GM23338 (cell line): ENCODE data around the gene RBM24. TPM values are rescaled to one million over a fixed set of nuclear protein-coding genes. Genes with fewer than 3 reads are reported as not detected.

ENCODE experiments used
- ATAC-seq: fragments of 200-7000 bp; cut with Tn5 transposase; 3 replicates; pipeline ENCODE4 v1.9.1; 2020
- DNase-seq: peaks from one replicate; pipeline ENCODE4 v3.0.0-alpha.2; 2015; ENCODE audit warnings: low spot score
- H2AFZ ChIP-seq: fragments of 200-600 bp; sonication (generic); 2 replicates; pipeline ENCODE4 v1.8.0; 2016; ENCODE audit warnings: antibody characterized with exemption, mild to moderate bottlenecking, moderate library complexity
- H3F3A ChIP-seq: fragments of 200-600 bp; sonication (generic); replicated peaks from 2 replicates; pipeline ENCODE4 v1.8.0; 2017; ENCODE audit warnings: antibody characterized with exemption, mixed run types, low read depth
- H3K27ac ChIP-seq: fragments of 200-600 bp; sonication (generic); 2 replicates; pipeline ENCODE4 v1.6.1; 2016; ENCODE audit warnings: low read depth
- H3K27me3 ChIP-seq: fragments of 200-600 bp; sonication (generic); 2 replicates; pipeline ENCODE4 v1.8.0; 2016; ENCODE audit warnings: mild to moderate bottlenecking, mixed run types, moderate library complexity; ENCODE audit not compliant: insufficient read depth
- H3K36me3 ChIP-seq: fragments of 200-600 bp; sonication (generic); 2 replicates; pipeline ENCODE4 v1.8.0; 2016; ENCODE audit warnings: mild to moderate bottlenecking; ENCODE audit not compliant: insufficient read depth
- H3K4me1 ChIP-seq: fragments of 200-600 bp; sonication (generic); 2 replicates; pipeline ENCODE4 v1.8.0; 2016; ENCODE audit warnings: mild to moderate bottlenecking, moderate library complexity; ENCODE audit not compliant: insufficient read depth
- H3K4me2 ChIP-seq: fragments of 200-600 bp; sonication (generic); 2 replicates; pipeline ENCODE4 v1.7.1; 2017; ENCODE audit warnings: mixed run types
- H3K4me3 ChIP-seq: fragments of 200-600 bp; sonication (generic); 2 replicates; pipeline ENCODE4 v1.6.1; 2016; ENCODE audit warnings: mixed run types
- H3K79me2 ChIP-seq: fragments of 200-600 bp; sonication (generic); replicated peaks from 2 replicates; pipeline ENCODE4 v1.8.0; 2017; ENCODE audit warnings: mild to moderate bottlenecking; ENCODE audit not compliant: insufficient read depth
- H3K9me2 ChIP-seq: fragments of 200-600 bp; sonication (generic); 2 replicates; pipeline ENCODE4 v1.8.0; 2017; ENCODE audit not compliant: insufficient read depth
- H4K20me1 ChIP-seq: fragments of 200-600 bp; sonication (generic); replicated peaks from 2 replicates; pipeline ENCODE4 v1.8.0; 2017; ENCODE audit warnings: mild to moderate bottlenecking; ENCODE audit not compliant: insufficient read depth
- H3K27ac Mint-ChIP-seq: 2 replicates; pipeline ENCODE4 v1.8.0; 2020; ENCODE audit warnings: inconsistent platforms, mild to moderate bottlenecking, moderate library complexity, mixed read lengths
- H3K27me3 Mint-ChIP-seq: 3 replicates; pipeline ENCODE4 v1.8.0; 2022; ENCODE audit warnings: low read depth, mild to moderate bottlenecking, moderate library complexity, mixed read lengths, inconsistent platforms; ENCODE audit not compliant: insufficient read depth, poor library complexity
- H3K36me3 Mint-ChIP-seq: 3 replicates; pipeline ENCODE4 v1.8.0; 2021; ENCODE audit warnings: low read depth, mild to moderate bottlenecking, inconsistent platforms, moderate library complexity, mixed read lengths
- H3K4me1 Mint-ChIP-seq: 3 replicates; pipeline ENCODE4 v1.8.0; 2020; ENCODE audit warnings: mild to moderate bottlenecking, inconsistent platforms, mixed read lengths
- H3K4me3 Mint-ChIP-seq: 3 replicates; pipeline ENCODE4 v1.8.0; 2021; ENCODE audit warnings: moderate library complexity, mild to moderate bottlenecking, inconsistent platforms, mixed read lengths
- H3K9me3 Mint-ChIP-seq: 3 replicates; pipeline ENCODE4 v1.8.0; 2020; ENCODE audit warnings: moderate library complexity, mild to moderate bottlenecking, inconsistent platforms, mixed read lengths
- CTCF ChIP-seq, 2 experiments: fragments of 200-600 bp in 1 of 2; sonication (generic) in 1 of 2; conservative IDR thresholded peaks; 2 replicates each; pipeline versions ENCODE4 v1.5.1 to v1.6.1; 2016 to 2017; ENCODE audit warnings: antibody characterized with exemption in 2 of 2, low read depth in 2 of 2, mild to moderate bottlenecking in 2 of 2, moderate library complexity in 1 of 2
- JUNB ChIP-seq: IDR thresholded peaks from one replicate; pipeline ENCODE4 v1.6.1; 2016; ENCODE audit warnings: antibody characterized with exemption; ENCODE audit not compliant: unreplicated experiment
- NANOG ChIP-seq: IDR thresholded peaks from 2 replicates; pipeline ENCODE4 v1.6.1; 2016; ENCODE audit warnings: antibody characterized with exemption, borderline replicate concordance
- POLR2AphosphoS5 ChIP-seq: IDR thresholded peaks from 2 replicates; pipeline ENCODE4 v1.6.1; 2016; ENCODE audit warnings: antibody characterized with exemption, low read depth
- STAT1 ChIP-seq: IDR thresholded peaks from one replicate; pipeline ENCODE4 v1.6.1; 2016; ENCODE audit warnings: antibody characterized with exemption; ENCODE audit not compliant: unreplicated experiment
- ZNF114 ChIP-seq: fragments of 250-450 bp; sonication (Bioruptor Pico); IDR thresholded peaks from 2 replicates; pipeline ENCODE4 v1.5.0; 2020; ENCODE audit warnings: mild to moderate bottlenecking, moderate library complexity
- ZNF331 ChIP-seq: fragments of 250-450 bp; sonication (Bioruptor Pico); IDR thresholded peaks from 2 replicates; pipeline ENCODE4 v1.5.0; 2020; ENCODE audit warnings: low read depth, mild to moderate bottlenecking, moderate library complexity
- polyA plus RNA-seq: library from polyadenylated mRNA; unstranded; fragments of >200 nt; fragmentation: Nextera tagmentation; extraction: Ambion mirVana; gene quantifications from 2 replicates; pipeline ENCODE4 v1.2.1, GENCODE V29; 2016
- total RNA-seq: library from RNA; depleted of rRNA; stranded (reverse); fragments of >200 nt; shearing (Covaris generic); gene quantifications from 2 replicates; pipeline ENCODE4 v1.2.3, GENCODE V29; 2014
- TF ChIP-seq, protein P1 (sequence below): IDR thresholded peaks from 2 replicates; pipeline ENCODE4 v1.6.1; 2016; ENCODE audit warnings: antibody characterized with exemption
- TF ChIP-seq, protein P2 (sequence below): fragments of 250-450 bp; sonication (Bioruptor Pico); IDR thresholded peaks from 2 replicates; pipeline ENCODE4 v1.5.0; 2020; ENCODE audit warnings: mild to moderate bottlenecking, moderate library complexity

RBM24 gene
- total and polyA plus RNA-seq, 2 experiments from 2014 or later = 0.27 to 1.3 TPM

- TF ChIP-seq NANOG (no peak), CTCF (conservative IDR thresholded peaks at IDR 0.05; ENCODE audit: low read depth in 2 of 2) (no peak), ZNF331 (CRISPR knock-in tag) (no peak), STAT1 (no peak), POLR2AphosphoS5 (no peak), JUNB (no peak), ZNF114 (CRISPR knock-in tag) (no peak)
- TF ChIP-seq, protein P1, sequence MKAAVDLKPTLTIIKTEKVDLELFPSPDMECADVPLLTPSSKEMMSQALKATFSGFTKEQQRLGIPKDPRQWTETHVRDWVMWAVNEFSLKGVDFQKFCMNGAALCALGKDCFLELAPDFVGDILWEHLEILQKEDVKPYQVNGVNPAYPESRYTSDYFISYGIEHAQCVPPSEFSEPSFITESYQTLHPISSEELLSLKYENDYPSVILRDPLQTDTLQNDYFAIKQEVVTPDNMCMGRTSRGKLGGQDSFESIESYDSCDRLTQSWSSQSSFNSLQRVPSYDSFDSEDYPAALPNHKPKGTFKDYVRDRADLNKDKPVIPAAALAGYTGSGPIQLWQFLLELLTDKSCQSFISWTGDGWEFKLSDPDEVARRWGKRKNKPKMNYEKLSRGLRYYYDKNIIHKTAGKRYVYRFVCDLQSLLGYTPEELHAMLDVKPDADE = no peak
Observed at GRCh38 chr6:17299750-17300149, 18.6 kb downstream of the RBM24 start (continued).

DNA sequence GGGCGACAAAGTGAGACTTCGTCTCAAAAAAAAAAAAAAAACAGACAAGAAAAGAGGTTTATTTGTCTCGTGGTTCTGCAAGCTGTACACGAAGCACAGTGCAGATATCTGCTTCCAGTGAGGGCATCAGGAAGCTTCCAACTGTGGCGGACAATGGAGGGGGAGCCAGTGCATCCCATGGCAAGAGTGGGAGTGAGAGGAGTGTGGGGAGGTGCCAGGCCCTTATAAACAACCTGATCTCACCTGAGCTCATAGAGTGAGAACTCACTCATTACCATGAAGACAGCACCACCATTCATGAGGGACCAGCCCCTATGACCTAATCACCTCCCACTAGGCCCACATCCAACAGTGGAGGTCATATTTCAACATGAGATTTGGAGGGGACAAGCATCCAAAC lies 19.5 kb downstream of the RBM24 start:
- peaks cover 6% of the 10 kb centered on the region for H3K4me1 ChIP-seq
- H4K20me1 ChIP-seq = no peaks in the 10 kb centered on the region
- H3K4me3 ChIP-seq = no peak overlapping the region
- H2AFZ ChIP-seq = 0 out of 2 replicates have a peak overlapping the region, but pooled peaks have one; percentile 32
- DNase-seq = no peak
- H3K27ac Mint-ChIP-seq = no peak overlapping the region
- H3K4me2 ChIP-seq = no peak overlapping the region
- H3K9me2 ChIP-seq = no peaks in the 10 kb centered on the region
- ATAC-seq = no peak
- no peaks in the 10 kb centered on the region for H3F3A ChIP-seq
- H3K79me2 ChIP-seq = no peaks in the 10 kb centered on the region
- H3K27me3 Mint-ChIP-seq = peaks cover 2% of the 10 kb centered on the region
- peaks cover 2% of the 10 kb centered on the region; the same call in 2 of the 3 replicates for H3K9me3 Mint-ChIP-seq
- H3K36me3 Mint-ChIP-seq = no peaks in the 10 kb centered on the region
- H3K27me3 ChIP-seq = no peaks in the 10 kb centered on the region
- H3K4me3 Mint-ChIP-seq = no peak overlapping the region
- no peaks in the 10 kb centered on the region for H3K36me3 ChIP-seq
- TF ChIP-seq CTCF (conservative IDR thresholded peaks at IDR 0.05; ENCODE audit: low read depth in 2 of 2) (no peak), ZNF331 (CRISPR knock-in tag) (no peak), JUNB (no peak), POLR2AphosphoS5 (no peak), ZNF114 (CRISPR knock-in tag) (no peak)
- TF ChIP-seq, protein P2, sequence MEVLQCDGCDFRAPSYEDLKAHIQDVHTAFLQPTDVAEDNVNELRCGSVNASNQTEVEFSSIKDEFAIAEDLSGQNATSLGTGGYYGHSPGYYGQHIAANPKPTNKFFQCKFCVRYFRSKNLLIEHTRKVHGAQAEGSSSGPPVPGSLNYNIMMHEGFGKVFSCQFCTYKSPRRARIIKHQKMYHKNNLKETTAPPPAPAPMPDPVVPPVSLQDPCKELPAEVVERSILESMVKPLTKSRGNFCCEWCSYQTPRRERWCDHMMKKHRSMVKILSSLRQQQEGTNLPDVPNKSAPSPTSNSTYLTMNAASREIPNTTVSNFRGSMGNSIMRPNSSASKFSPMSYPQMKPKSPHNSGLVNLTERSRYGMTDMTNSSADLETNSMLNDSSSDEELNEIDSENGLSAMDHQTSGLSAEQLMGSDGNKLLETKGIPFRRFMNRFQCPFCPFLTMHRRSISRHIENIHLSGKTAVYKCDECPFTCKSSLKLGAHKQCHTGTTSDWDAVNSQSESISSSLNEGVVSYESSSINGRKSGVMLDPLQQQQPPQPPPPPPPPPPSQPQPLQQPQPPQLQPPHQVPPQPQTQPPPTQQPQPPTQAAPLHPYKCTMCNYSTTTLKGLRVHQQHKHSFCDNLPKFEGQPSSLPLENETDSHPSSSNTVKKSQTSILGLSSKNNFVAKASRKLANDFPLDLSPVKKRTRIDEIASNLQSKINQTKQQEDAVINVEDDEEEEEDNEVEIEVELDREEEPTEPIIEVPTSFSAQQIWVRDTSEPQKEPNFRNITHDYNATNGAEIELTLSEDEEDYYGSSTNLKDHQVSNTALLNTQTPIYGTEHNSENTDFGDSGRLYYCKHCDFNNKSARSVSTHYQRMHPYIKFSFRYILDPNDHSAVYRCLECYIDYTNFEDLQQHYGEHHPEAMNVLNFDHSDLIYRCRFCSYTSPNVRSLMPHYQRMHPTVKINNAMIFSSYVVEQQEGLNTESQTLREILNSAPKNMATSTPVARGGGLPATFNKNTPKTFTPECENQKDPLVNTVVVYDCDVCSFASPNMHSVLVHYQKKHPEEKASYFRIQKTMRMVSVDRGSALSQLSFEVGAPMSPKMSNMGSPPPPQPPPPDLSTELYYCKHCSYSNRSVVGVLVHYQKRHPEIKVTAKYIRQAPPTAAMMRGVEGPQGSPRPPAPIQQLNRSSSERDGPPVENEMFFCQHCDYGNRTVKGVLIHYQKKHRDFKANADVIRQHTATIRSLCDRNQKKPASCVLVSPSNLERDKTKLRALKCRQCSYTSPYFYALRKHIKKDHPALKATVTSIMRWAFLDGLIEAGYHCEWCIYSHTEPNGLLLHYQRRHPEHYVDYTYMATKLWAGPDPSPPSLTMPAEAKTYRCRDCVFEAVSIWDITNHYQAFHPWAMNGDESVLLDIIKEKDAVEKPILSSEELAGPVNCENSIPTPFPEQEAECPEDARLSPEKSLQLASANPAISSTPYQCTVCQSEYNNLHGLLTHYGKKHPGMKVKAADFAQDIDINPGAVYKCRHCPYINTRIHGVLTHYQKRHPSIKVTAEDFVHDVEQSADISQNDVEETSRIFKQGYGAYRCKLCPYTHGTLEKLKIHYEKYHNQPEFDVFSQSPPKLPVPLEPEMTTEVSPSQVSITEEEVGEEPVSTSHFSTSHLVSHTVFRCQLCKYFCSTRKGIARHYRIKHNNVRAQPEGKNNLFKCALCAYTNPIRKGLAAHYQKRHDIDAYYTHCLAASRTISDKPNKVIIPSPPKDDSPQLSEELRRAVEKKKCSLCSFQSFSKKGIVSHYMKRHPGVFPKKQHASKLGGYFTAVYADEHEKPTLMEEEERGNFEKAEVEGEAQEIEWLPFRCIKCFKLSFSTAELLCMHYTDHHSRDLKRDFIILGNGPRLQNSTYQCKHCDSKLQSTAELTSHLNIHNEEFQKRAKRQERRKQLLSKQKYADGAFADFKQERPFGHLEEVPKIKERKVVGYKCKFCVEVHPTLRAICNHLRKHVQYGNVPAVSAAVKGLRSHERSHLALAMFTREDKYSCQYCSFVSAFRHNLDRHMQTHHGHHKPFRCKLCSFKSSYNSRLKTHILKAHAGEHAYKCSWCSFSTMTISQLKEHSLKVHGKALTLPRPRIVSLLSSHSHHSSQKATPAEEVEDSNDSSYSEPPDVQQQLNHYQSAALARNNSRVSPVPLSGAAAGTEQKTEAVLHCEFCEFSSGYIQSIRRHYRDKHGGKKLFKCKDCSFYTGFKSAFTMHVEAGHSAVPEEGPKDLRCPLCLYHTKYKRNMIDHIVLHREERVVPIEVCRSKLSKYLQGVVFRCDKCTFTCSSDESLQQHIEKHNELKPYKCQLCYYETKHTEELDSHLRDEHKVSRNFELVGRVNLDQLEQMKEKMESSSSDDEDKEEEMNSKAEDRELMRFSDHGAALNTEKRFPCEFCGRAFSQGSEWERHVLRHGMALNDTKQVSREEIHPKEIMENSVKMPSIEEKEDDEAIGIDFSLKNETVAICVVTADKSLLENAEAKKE (CRISPR knock-in tag) = no peak
- no peak overlapping the region for H3K27ac ChIP-seq
- H3K4me1 Mint-ChIP-seq = peaks cover 9% of the 10 kb centered on the region
